ENCODE measurements around the gene VSX2.

The VSX2 gene

GRCh38 chr14:74301594-74302151, 62.4 kb downstream of the VSX2 start:
- peaks cover 33% of the 10 kb centered on the region for H3K4me1 Mint-ChIP-seq
- no peaks in the 10 kb centered on the region for H3K27me3 Mint-ChIP-seq
- no peaks in the 10 kb centered on the region for H3K9me3 Mint-ChIP-seq
- DNase-seq (ENCODE audit: low spot score in 2 of 2) (no peak), ATAC-seq (replicated peaks; ENCODE audit: extremely low read depth, poor library complexity, severe bottlenecking) (no peak)
- H3K4me3 Mint-ChIP-seq, result peak overlapping the region; percentile 99
- H3K27ac Mint-ChIP-seq (ENCODE audit: low read depth), result peak overlapping the region; percentile 90
- peaks cover 21% of the 10 kb centered on the region for H3K36me3 Mint-ChIP-seq (ENCODE audit: insufficient read depth)

DNA sequence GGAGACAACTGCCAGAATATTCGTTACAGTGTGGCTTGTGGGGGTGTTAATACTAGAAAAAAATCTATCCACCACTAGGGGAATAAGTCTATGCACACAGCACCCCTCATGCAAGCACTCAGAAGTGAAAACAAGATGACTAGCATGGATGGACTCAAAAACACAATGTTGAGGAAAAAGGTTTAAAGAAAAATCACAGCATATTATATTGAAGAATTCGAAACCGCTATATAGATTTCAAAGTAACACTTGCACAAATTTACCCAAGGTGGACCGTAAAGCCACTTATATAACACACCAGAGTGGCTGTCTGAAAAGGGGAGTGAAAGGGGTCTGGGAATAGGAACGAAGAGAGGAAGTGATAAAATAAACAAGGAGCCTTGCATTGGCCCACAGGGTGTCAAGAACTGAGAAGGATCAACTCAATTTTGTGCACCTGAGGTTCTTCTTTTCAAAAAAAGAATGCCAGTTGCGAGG, 62.9 kb downstream of the VSX2 start:
- Mint-ChIP-seq H3K27ac (ENCODE audit: low read depth) (peak overlapping the region; percentile 90), H3K27me3 (no peaks in the 10 kb centered on the region), H3K4me1 (peaks cover 33% of the 10 kb centered on the region), H3K9me3 (no peaks in the 10 kb centered on the region), H3K4me3 (peak overlapping the region; percentile 99), H3K36me3 (ENCODE audit: insufficient read depth) (peaks cover 19% of the 10 kb centered on the region)
- peak; percentile 87 for ATAC-seq (replicated peaks; ENCODE audit: extremely low read depth, poor library complexity, severe bottlenecking)
- no peak for DNase-seq (ENCODE audit: low spot score in 2 of 2)

DNA sequence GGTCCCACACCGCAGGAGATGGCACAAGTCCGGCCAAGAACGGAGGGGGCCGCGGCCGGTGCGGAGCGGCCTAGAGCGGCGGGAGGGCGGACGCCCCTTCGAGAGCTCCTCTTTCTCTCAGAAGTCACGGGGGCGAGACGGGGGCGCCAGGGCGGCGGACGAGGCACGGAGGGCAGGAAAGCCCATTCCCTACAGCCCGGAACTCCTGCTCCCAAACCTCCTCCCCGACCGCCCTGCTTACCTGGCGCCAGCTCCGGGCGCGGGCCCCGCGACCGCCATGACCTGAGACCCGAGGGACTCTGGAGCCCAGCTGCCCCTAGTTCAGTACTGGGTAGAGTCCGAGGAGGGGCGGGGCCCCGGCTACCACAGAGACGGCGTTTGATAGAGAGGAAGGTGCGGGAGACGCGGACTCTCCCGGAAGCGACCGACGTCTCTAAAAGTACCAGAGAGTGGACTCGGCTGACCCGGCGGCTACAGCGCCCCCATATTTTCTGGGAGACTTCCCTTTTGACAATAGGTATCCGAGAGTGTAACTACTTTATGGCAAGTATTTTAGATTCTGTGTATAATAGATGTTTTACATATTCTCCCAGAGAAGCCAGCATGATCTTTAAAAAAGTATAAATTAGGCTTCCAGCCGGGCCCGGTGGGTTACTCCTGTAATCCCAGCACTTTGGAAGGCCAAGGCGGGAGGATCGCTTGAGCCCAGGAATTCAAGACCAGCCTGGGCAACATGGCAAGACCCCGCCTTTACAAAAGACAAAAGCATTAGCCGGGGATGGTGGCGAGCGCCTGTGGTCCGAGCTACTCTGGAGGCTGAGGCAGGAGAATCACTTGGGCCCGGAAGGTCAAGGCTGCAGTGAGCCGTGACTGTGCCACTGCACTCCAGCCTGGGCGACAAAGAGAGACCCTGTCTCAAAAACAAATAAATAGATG, 63.7 kb downstream of the VSX2 start, which contains the start of gene ABCD4:
Gene ABCD4 (minus strand): TSS at position 301 of the 936 bp plus-strand sequence. CDS start 22 bp downstream, at position 279.
- H3K4me3 Mint-ChIP-seq, result peak within 1 kb of the TSS; percentile 99
- H3K36me3 Mint-ChIP-seq (ENCODE audit: insufficient read depth), result peaks cover 14% of the 10 kb centered on the region
- peak within 1 kb of the TSS; percentile 90 for H3K27ac Mint-ChIP-seq (ENCODE audit: low read depth)
- H3K4me1 Mint-ChIP-seq, result peaks cover 33% of the 10 kb centered on the region
- peak; percentile 86 for ATAC-seq (replicated peaks; ENCODE audit: extremely low read depth, poor library complexity, severe bottlenecking)
- peak; percentile 70 to 71 for DNase-seq (ENCODE audit: low spot score in 2 of 2)
- no peaks in the 10 kb centered on the region for H3K9me3 Mint-ChIP-seq
- no peaks in the 10 kb centered on the region for H3K27me3 Mint-ChIP-seq

- Mint-ChIP-seq H3K27me3 (no peaks in the 10 kb centered on the region), H3K27ac (ENCODE audit: low read depth) (no peak overlapping the region), H3K36me3 (ENCODE audit: insufficient read depth) (no peaks in the 10 kb centered on the region), H3K4me1 (no peaks in the 10 kb centered on the region), H3K4me3 (no peak overlapping the region), H3K9me3 (no peaks in the 10 kb centered on the region)
- DNase-seq (ENCODE audit: low spot score in 2 of 2) (no peak), ATAC-seq (replicated peaks; ENCODE audit: extremely low read depth, poor library complexity, severe bottlenecking) (no peak)
Observed at GRCh38 chr14:74308695-74309094, 69.4 kb downstream of the VSX2 start.

DNA sequence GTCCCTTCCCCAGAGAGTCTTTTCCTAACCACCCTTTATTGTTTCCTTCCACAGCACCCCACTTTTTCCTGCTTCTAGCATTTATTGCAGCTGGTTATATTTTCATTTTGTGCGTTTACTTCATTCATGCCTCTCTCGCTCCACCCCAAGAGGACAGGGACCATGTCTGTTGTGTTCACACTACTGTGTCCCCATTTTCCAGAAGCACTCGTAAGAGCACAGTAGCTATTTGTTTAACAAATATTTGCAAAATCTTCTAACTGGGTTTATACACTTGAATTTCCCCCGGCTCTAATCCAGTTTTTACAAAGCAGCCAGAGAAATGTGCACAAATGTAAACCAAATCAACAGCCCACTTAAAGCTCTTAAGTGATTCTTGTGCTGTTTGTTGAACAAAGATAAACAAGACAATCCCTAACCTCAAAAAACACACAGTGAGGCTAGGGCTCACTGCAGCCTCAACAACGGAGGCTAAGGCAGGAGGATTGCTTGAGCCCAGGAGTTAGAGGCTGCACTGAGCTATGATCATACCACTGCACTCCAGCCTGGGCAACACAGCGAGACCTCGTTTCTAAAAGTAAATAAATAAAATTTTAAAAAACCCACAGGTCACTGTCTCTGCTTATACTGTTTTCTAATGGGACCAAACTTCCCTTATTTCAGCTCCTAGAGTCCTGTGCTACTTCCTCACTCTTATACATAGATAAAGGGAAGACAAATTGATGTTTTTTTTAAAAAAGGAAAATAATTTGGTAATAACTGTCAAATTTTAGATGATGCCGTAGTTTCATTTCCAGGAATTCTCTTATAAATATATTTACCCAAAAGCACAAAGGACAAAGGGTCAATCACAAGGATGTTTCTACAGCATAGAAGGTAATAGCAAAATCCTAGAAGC, 70.1 kb downstream of the VSX2 start:
- Mint-ChIP-seq H3K36me3 (ENCODE audit: insufficient read depth) (no peaks in the 10 kb centered on the region), H3K4me3 (no peak overlapping the region), H3K27me3 (peaks cover under 1% of the 10 kb centered on the region), H3K27ac (ENCODE audit: low read depth) (no peak overlapping the region), H3K4me1 (no peaks in the 10 kb centered on the region), H3K9me3 (no peaks in the 10 kb centered on the region)
- no peak for ATAC-seq (replicated peaks; ENCODE audit: extremely low read depth, poor library complexity, severe bottlenecking)
- DNase-seq (ENCODE audit: low spot score in 2 of 2), result no peak

DNA sequence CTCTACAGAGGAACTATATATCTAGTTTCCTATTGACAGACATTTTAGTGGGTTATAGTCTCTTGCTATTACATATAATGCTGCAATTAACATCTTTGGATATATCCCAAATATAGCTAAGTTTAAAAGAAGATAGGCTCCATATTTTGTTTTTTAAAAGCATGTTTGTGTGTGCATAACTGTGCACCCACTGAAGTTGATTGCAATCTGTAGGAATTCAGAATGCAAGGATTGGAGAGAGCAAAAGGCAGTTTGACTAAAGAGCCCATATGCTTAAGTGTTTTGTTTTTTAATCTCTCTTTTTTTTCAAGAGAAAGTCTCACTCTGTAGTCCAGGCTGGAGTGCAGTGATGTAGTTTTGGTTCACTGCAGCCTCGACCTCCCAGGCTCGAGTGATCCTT, 72.9 kb downstream of the VSX2 start:
- DNase-seq (ENCODE audit: low spot score in 2 of 2) (no peak), ATAC-seq (replicated peaks; ENCODE audit: extremely low read depth, poor library complexity, severe bottlenecking) (no peak)
- Mint-ChIP-seq H3K9me3 (no peaks in the 10 kb centered on the region), H3K4me3 (no peak overlapping the region), H3K4me1 (no peaks in the 10 kb centered on the region), H3K36me3 (ENCODE audit: insufficient read depth) (no peaks in the 10 kb centered on the region), H3K27me3 (peaks cover 18% of the 10 kb centered on the region), H3K27ac (ENCODE audit: low read depth) (no peak overlapping the region)
